ENCODE measurements around the gene CSNK1A1.

DNA sequence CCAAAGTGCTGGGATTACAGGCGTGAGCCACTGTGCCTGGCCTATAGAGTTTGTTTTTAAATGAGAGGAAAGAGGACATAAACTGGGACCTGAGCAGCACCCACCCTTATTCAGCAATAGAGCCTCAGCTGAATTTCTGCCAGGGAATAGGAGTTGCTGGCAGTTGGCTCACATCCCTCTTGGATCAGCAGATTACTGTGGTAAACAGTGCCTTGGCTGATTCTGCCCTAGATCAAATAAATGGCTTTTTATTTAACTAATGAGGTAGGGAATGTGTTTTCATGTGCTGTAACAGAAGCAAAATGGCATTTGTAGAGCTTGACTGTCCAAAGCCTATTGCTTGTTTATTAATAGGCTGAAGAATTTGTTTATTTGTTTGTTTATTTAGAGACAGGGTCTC is 32.2 kb upstream of the CSNK1A1 start:
- TF ChIP-seq, protein P1, sequence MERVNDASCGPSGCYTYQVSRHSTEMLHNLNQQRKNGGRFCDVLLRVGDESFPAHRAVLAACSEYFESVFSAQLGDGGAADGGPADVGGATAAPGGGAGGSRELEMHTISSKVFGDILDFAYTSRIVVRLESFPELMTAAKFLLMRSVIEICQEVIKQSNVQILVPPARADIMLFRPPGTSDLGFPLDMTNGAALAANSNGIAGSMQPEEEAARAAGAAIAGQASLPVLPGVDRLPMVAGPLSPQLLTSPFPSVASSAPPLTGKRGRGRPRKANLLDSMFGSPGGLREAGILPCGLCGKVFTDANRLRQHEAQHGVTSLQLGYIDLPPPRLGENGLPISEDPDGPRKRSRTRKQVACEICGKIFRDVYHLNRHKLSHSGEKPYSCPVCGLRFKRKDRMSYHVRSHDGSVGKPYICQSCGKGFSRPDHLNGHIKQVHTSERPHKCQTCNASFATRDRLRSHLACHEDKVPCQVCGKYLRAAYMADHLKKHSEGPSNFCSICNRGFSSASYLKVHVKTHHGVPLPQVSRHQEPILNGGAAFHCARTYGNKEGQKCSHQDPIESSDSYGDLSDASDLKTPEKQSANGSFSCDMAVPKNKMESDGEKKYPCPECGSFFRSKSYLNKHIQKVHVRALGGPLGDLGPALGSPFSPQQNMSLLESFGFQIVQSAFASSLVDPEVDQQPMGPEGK (CRISPR knock-in tag; IDR thresholded peaks at IDR 0.05; ENCODE audit: borderline replicate concordance): no peak
- no peak for TF ChIP-seq ARNTL (CRISPR knock-in tag; IDR thresholded peaks at IDR 0.05; ENCODE audit: borderline replicate concordance, low read depth)
- no peak for TF ChIP-seq ESRRG (CRISPR knock-in tag; IDR thresholded peaks at IDR 0.05)
- TF ChIP-seq ZFP30 (CRISPR knock-in tag; IDR thresholded peaks at IDR 0.05): no peak
- TF ChIP-seq TCF4 (CRISPR knock-in tag; IDR thresholded peaks at IDR 0.05; ENCODE audit: borderline replicate concordance): no peak
- no peak for TF ChIP-seq SNAI2 (CRISPR knock-in tag; IDR thresholded peaks at IDR 0.05)
- no peak for TF ChIP-seq GLIS3 (CRISPR knock-in tag; IDR thresholded peaks at IDR 0.05)
- TF ChIP-seq, protein P2, sequence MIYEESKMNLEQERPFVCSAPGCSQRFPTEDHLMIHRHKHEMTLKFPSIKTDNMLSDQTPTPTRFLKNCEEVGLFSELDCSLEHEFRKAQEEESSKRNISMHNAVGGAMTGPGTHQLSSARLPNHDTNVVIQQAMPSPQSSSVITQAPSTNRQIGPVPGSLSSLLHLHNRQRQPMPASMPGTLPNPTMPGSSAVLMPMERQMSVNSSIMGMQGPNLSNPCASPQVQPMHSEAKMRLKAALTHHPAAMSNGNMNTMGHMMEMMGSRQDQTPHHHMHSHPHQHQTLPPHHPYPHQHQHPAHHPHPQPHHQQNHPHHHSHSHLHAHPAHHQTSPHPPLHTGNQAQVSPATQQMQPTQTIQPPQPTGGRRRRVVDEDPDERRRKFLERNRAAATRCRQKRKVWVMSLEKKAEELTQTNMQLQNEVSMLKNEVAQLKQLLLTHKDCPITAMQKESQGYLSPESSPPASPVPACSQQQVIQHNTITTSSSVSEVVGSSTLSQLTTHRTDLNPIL (CRISPR knock-in tag; IDR thresholded peaks at IDR 0.05; ENCODE audit: low read depth): no peak
- no peak for TF ChIP-seq ZFP3 (CRISPR knock-in tag; IDR thresholded peaks at IDR 0.05)
- TF ChIP-seq ISL1 (CRISPR knock-in tag; IDR thresholded peaks at IDR 0.05): no peak
